NCI-H774 (cell line): ENCODE measurements around the gene FRK.
A peak's percentile ranks its signal among the peaks of the same experiment; 100 is the strongest.
"Not testable (repeated sequence)": the region's sequence is repeated elsewhere in the genome, so short reads cannot be mapped to it uniquely, and the experiment has no call there.

Experiments
- DNase-seq: peaks from one replicate; lab custom pipeline; 2025; lab: John Stamatoyannopoulos, UW

The FRK gene

DNA sequence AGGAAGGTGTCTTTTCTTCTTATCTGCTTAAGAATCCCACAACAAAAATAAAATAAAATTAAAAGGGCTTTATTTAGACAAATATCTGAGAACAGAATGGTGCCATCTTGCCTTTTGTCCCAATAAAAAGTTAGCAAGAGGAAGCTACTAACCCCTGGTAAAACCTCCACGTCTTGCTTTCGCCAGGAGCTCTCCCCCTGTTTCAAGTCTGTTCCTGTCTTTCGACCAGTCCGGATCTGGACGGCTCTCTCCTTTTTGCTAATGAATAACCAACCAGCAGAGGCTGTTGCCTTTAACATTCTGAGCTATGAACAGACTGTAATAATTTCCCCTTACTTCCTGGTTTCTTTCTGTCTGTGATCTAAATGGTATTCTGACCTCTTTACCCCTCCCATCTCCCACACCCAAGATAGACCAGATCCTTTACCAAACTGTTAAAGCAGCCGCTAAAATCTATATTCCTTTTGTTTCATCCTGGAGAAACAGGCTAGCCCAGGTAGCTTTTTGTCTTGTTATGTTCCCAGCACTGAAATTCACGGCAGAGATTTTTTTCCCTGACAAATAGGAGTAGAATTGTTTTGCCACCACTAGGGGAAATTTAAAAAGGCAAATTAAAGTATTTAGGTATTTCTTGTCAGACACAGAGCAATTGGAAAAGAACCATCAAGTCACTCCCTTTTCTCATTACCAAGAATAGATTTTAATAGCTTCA lies at the start of gene FRK:
Gene FRK (minus strand): TSS at position 320 of the 712 bp plus-strand sequence. CDS start 580 bp downstream, outside the sequence.
- DNase-seq: peak; percentile 78

- no peak for DNase-seq
These were observed 48.1 kb upstream of the FRK start for GRCh38 chr6:116108836-116109235.

GRCh38 chr6:116106146-116106545 lies 45.5 kb upstream of the FRK start:
- no peak for DNase-seq

- no peak for DNase-seq
These were observed 44.6 kb upstream of the FRK start for GRCh38 chr6:116105247-116105646.

DNA sequence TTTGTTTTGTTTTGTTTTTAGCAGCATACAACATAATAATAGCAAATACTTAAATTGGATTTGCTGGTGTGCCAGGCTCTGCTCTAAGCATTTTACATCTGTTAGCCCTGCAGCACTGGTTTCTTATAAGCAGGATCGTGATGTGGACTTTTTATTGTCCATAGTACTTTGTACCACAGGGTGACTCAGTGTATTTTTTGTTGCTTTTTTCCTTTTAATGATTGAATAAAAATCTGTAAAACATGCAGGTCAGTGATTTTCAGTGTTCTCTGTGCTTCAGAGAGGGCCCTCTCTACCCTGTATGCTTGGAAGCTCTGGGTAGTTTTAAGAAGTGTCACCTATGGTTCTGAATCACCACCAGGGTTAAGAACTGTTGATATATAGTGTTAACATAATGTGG lies 43.9 kb upstream of the FRK start:
- DNase-seq: no peak

DNA sequence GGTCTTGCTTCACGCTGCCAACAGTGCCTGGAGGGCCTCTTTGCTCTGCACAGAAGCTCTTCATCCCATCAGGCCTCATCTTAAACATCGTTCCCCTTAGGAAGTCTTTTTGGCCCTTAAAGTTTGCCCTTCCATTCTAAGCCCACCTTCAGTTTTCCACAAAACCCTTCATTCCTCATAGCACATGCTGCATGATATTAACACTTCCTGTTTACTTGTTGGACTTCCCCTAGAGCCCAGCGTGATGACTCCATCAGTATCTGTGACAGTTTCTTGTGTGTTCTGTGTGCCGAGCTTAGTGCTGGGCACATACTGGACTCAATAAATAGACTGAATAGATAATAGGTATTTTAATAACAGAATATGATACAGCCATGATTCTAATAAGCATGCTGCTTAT lies 42.2 kb upstream of the FRK start:
- DNase-seq: no peak

DNA sequence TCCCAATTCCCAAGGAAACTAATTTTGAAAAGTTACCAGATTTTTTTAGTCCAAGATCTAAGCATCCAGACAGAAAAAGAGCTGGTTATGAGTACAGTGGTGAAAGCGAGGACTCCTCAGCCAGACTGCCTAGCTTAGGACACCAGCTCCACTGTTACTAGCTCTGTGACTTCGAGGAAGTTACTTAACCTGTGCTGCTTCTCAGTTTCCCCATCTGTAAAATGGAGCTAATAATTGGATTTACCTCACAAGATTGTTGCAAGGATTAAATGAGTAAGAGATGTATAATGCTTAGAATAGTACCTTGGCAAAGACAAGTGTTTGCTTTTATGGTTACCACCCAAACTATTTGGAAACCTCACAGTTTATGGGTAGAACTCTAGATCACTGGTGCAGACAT lies 41.1 kb upstream of the FRK start:
- DNase-seq: no peak

GRCh38 chr6:116101302-116101718 lies 40.6 kb upstream of the FRK start:
- DNase-seq: no peak

DNA sequence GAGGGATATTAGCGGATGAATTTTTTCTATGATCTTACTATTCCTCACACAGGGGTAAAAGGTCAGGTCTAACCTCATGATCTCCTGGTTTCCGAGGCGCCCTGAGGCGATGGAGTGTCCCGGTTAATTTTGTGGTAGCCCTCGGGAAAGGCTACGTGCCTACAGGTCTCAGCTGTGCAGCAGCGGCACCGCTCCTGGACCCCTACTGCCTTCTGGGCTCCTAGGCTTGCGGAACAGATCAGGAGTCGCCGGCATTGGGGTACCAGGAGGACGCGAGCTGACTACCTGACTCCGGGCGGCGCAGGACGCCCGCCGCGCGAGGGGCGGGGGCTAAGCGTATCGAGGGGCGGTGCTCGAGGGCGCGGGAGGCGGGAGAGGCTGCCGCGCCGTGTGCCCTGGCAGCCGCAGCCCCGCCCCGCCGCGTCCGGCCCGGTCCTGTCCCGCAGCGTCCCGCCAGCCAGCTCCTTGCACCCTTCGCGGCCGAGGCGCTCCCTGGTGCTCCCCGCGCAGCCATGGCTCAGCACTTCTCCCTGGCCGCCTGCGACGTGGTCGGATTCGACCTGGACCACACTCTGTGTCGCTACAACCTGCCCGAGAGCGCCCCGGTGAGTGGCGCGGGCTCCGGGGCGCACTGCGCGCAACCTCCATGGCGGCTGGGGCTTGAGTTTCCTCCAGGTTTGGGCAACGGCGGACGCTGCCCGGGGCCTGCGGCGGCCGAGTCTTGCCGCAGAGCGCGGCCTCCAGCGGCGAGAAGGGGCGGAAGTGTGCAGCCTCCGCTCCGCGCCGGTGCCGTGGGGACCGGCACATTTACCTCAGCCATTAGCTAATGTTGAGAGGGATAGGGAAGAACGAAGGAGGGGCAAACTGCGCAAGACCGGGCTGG lies 40.0 kb upstream of the FRK start, which contains the start of gene NT5DC1:
Gene NT5DC1 (plus strand): TSS at position 435 of the 883 bp plus-strand sequence. CDS start 78 bp downstream, at position 513.
- peak; percentile 97 for DNase-seq

DNA sequence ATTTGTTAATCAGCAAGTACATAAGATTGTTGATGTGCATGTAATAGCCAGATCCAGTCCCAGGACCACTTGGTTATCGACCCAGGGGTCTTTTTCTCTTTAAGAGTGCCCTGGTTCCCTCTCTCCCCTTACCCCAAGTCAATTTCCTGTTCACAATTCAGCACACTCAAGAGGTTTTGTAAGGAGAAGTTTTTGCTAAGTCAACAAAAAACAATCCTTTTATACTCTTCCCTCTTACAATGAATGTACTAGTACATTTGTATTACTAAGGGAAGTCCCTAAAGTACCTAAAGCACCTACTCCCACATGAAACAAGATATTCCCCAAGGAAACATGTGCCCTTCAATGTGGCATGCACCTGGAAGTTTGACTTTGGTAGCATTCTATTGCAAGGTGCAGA lies 38.3 kb upstream of the FRK start:
- no peak for DNase-seq

DNA sequence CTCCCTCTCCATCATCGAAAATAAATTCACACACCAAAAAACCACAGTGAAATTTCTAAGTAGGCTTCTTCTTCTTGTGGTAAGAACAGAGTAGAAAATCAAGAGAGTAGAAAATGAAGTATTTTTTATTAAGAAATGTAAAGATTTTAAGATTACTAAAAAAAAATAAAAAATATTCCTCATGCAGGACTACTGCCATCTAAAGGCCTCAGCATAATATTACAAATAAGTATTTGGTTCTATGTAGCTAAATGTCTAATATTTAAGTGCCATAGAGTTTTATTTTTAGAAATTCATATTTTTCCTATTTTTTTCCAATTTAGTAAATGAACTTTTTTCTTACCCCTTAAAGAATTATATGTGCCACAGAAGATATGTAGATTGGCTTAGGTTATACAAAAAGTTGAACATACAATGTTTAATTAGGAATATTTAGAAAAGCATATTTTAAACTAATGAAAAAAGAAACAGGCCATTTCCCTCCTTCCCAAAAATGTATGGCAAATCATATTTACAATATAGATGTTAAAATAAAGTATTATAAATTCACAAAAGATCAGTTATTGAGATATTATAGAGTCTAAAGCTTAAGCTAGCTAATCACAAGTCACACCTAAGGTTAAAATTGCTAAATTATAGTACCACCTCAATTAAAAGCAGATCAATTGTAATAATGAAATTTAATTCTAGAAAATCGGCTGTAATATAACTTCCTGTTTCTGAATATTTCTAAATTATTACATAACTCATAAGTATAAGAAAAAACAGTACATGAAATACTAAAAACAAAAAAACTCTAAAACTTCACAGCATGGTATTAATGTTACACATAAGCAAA lies 36.5 kb upstream of the FRK start:
- no peak for DNase-seq

- not testable (repeated sequence) for DNase-seq
These were observed 35.5 kb upstream of the FRK start for GRCh38 chr6:116096048-116096759.

GRCh38 chr6:116094041-116094440 lies 33.4 kb upstream of the FRK start:
- no peak for DNase-seq

GRCh38 chr6:116090251-116090650 lies 29.6 kb upstream of the FRK start:
- no peak for DNase-seq

GRCh38 chr6:116088946-116089345 lies 28.3 kb upstream of the FRK start:
- DNase-seq: no peak

DNA sequence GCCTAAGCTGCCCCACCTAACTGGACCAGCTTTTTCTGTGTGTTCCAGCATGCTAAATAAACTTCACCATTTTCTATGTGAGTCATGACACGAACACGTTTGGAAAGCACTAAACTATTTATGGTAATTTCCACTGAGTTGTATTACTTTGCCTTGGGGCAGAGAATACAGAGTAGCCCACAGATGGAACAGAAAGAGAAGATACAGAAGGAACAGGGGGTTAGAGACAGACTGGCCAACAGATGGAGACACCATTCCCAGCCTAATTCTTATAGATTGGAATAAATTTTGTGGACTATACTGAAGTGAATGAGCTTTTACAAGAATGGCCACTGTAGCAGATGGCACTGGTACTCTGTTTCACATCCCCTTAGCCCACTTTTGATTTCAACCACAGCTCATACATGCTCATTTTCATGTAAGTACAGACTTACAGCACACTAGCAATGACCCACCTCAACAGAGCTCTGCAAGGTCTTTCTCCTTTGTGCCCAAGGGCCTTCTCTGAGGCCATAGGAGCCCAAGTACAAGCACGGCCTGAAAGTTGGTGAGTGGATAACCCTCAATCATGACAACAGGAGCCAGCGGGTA lies 26.8 kb upstream of the FRK start:
- no peak for DNase-seq

DNA sequence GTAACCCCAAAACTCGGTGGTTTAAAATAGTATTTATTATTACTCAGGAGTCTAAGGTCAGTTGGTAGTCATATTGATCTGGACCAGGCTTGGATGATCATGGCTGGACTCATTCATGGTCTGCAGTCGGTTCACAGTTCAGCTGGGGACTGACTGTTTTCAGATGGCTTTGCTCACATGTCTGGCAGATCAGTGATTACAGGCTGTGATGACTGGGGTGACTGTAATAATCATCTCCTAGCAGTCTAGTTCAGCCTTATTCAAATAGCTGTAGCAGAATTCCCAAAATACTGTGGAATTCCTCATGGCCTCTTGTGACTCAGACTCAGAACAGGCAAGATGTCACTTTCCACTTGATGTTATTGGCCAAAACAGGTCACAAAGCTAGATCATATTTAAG lies 23.6 kb upstream of the FRK start:
- no peak for DNase-seq

GRCh38 chr6:116083052-116083451 lies 22.4 kb upstream of the FRK start:
- no peak for DNase-seq

- DNase-seq: no peak
These were observed 18.3 kb upstream of the FRK start for GRCh38 chr6:116078945-116079344.

- DNase-seq: no peak
These were observed 17.8 kb upstream of the FRK start for GRCh38 chr6:116078522-116078921.

- DNase-seq: no peak
These were observed 14.2 kb upstream of the FRK start for GRCh38 chr6:116074732-116075390.
